ENCODE data around the gene GABRQ.
"Not testable (repeated sequence)": the region's sequence is repeated elsewhere in the genome, so short reads cannot be mapped to it uniquely, and the experiment has no call there.

The GABRQ gene

GRCh38 chrX:152663086-152663485, 25.4 kb downstream of the GABRQ start:
- DNase-seq: no peak

DNA sequence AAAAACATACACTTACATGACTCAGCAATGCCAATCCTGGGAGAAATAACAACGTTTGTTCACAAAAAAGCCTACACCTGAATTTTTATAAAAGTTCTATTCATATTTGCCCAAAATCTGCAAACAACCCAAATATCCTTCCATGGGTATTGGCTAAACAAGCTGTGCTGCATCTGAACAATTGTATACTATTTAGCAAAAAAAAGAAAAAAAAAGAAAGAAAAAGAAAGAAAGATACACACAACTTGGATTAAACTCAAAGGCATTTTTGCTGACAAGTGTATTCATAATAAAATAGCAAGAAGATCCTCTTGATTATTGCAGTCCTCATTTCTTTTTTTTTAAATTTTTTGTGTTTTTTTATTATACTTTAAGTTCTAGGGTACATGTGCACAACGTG, 36.4 kb downstream of the GABRQ start:
- no peak for DNase-seq

DNA sequence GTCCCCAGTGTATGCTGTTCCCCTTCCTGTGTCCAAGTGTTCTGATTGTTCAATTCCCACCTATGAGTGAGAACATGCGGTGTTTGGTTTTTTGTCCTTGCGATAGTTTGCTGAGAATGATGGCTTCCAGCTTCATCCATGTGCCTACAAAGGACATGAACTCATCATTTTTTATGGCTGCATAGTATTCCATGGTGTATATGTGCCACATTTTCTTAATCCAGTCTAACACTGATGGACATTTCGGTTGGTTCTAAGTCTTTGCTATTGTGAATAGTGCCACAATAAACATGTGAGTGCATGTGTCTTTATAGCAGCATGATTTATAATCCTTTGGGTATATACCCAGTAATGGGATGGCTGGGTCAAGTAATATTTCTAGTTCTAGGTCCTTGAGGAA, 37.0 kb downstream of the GABRQ start:
- DNase-seq: not testable (repeated sequence)

- DNase-seq: not testable (repeated sequence)
These were observed 43.3 kb downstream of the GABRQ start for GRCh38 chrX:152681012-152681411.

DNA sequence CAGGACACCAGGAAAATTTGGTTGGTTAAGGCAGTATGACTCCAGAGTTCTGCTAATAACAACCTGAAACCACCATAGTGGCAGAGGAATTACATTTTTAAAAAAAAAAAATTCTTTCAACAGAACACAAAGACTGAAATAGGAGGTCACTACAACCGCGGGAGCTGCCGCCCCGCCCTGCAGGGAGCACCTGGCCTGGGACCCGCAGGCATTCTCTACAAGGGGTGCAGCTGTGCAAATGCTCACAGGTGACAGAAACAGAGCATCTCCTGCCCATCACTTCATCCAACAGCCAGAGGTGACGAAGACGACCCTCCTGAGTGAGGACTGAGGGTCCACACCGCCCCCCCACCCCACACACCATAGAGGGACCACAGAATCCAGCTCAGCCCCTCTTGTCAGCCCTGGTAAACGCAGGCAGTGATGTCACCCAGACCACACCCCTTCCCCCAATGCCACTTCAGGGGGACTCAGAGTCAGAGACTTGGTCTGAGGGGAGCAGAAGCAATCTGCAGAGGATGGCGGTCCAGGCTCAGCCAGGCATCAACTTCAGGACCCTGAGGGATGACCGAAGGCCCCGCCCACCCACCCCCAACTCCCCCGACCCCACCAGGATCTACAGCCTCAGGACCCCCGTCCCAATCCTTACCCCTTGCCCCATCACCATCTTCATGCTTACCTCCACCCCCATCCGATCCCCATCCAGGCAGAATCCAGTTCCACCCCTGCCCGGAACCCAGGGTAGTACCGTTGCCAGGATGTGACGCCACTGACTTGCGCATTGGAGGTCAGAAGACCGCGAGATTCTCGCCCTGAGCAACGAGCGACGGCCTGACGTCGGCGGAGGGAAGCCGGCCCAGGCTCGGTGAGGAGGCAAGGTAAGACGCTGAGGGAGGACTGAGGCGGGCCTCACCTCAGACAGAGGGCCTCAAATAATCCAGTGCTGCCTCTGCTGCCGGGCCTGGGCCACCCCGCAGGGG, 60.5 kb downstream of the GABRQ start, which contains the start of gene MAGEA3:
TSS of gene MAGEA3 (plus strand) at position 843 of the 980 bp plus-strand sequence. CDS start 2,039 bp downstream, outside the sequence.
- not testable (repeated sequence) for DNase-seq

- not testable (repeated sequence) for DNase-seq
These were observed 62.7 kb downstream of the GABRQ start for GRCh38 chrX:152700390-152700789.

- not testable (repeated sequence) for DNase-seq
These were observed 68.8 kb downstream of the GABRQ start for GRCh38 chrX:152706500-152706899.

Measured in CD4-positive, alpha-beta T cell treated with Interleukin-1 beta for 1 hour (primary cell).